ENCODE data around the gene CNPY4.
A peak's percentile ranks its signal among the peaks of the same experiment; 100 is the strongest.

The CNPY4 gene

DNA sequence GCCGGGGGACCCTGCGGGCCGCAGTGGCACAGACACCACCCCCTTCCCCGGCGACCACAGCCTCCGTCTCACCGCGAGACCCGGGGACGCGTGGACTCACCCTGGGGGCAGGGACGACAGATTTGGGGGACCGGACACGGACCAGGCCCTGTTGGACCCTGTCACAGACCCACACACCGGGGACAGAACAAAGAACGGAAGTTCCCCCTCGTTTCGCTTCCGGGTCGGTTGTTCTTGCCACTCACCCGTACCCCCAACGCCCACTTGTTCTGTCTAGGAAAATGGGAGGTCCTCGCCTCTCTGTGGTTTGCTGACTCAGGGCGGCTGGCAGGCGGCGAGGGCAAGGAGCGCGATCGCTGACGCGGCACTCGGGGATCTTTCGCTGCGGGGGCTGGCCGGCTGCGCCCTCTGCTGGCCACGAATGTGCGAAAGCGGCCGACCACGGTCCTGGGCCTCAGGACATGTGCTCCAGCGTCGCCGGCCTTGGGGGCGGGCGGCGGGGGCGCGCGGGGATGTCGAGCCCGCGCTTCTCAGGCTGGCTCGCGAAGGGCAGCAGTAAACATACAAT, 37.8 kb upstream of the CNPY4 start, which contains the start of gene ZNF3:
ZNF3 (minus strand) TSS at position 189 of the 568 bp plus-strand sequence. CDS start 4,366 bp downstream, outside the sequence.
- Histone ChIP-seq H3K79me2 (ENCODE audit: insufficient read depth, low read length) (peaks cover 46% of the 10 kb centered on the region), H2AFZ (ENCODE audit: low read length) (peak within 1 kb of the TSS; percentile 60), H3K4me2 (ENCODE audit: low read depth, low read length, poor library complexity, severe bottlenecking) (peak within 1 kb of the TSS; percentile 82), H3K4me1 (ENCODE audit: insufficient read depth, low read length, poor library complexity, severe bottlenecking) (peaks cover 16% of the 10 kb centered on the region), H4K20me1 (ENCODE audit: insufficient read depth, low read length, poor library complexity, severe bottlenecking) (peaks cover 42% of the 10 kb centered on the region), H3K4me3 (ENCODE audit: low read length, poor library complexity, severe bottlenecking) (peak within 1 kb of the TSS; percentile 95), H3K9ac (ENCODE audit: low read depth, low read length, poor library complexity, severe bottlenecking) (peak within 1 kb of the TSS; percentile 97), H3K9me2 (replicated peaks; ENCODE audit: low read depth, low read length) (no peaks in the 10 kb centered on the region), H3K27me3 (ENCODE audit: insufficient read depth, low read length, poor library complexity, severe bottlenecking) (no peaks in the 10 kb centered on the region), H3K9me3 (ENCODE audit: insufficient read depth, low read depth, low read length) (no peaks in the 10 kb centered on the region), H3K36me3 (ENCODE audit: insufficient read depth, low read length) (peaks cover 15% of the 10 kb centered on the region; the same call in 1 of the 2 replicates), H3F3A (ENCODE audit: low read depth) (no peaks in the 10 kb centered on the region)
- TF ChIP-seq EZH2phosphoT487 (IDR thresholded peaks at IDR 0.05; ENCODE audit: borderline replicate concordance) (no peak), CTCF (conservative IDR thresholded peaks at IDR 0.05; ENCODE audit: low read length) (peak; percentile 77)

DNA sequence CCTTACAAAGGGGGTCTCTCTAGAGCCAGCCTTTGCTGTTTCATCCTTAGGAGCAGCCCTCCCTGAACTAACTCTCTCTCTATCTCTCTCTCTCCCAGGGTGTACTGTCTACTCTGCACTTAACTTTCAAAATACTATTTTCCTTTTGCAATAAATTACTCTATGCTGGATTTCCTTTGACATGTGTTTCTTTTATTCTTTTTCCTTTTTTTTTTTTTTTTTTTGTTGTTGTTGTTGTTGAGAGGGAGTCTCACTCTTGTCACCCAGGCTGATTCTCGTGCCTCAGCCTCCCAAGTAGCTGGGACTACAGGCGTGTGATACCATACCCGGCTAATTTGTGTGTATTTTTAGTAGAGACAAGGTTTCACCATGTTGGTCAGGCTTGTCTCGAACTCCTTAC, 36.5 kb upstream of the CNPY4 start:
- peaks cover 31% of the 10 kb centered on the region for H4K20me1 ChIP-seq (ENCODE audit: insufficient read depth, low read length, poor library complexity, severe bottlenecking)
- no peak overlapping the region for H3K4me3 ChIP-seq (ENCODE audit: low read length, poor library complexity, severe bottlenecking)
- no peaks in the 10 kb centered on the region for H3K9me3 ChIP-seq (ENCODE audit: insufficient read depth, low read depth, low read length)
- no peak overlapping the region for H3K4me2 ChIP-seq (ENCODE audit: low read depth, low read length, poor library complexity, severe bottlenecking)
- H3K9ac ChIP-seq (ENCODE audit: low read depth, low read length, poor library complexity, severe bottlenecking) = no peak overlapping the region
- H2AFZ ChIP-seq (ENCODE audit: low read length) = no peak overlapping the region
- H3K36me3 ChIP-seq (ENCODE audit: insufficient read depth, low read length) = 0 out of 2 replicates have a peak, but pooled peaks cover 8% of the 10 kb centered on the region
- peaks cover 37% of the 10 kb centered on the region for H3K79me2 ChIP-seq (ENCODE audit: insufficient read depth, low read length)
- no peaks in the 10 kb centered on the region for H3K27me3 ChIP-seq (ENCODE audit: insufficient read depth, low read length, poor library complexity, severe bottlenecking)
- TF ChIP-seq EZH2phosphoT487 (IDR thresholded peaks at IDR 0.05; ENCODE audit: borderline replicate concordance) (no peak), CTCF (conservative IDR thresholded peaks at IDR 0.05; ENCODE audit: low read length) (no peak)
- no peaks in the 10 kb centered on the region for H3K9me2 ChIP-seq (replicated peaks; ENCODE audit: low read depth, low read length)
- H3F3A ChIP-seq (ENCODE audit: low read depth) = no peaks in the 10 kb centered on the region
- H3K4me1 ChIP-seq (ENCODE audit: insufficient read depth, low read length, poor library complexity, severe bottlenecking) = peaks cover 17% of the 10 kb centered on the region

- H3K27me3 ChIP-seq (ENCODE audit: insufficient read depth, low read length, poor library complexity, severe bottlenecking) = no peaks in the 10 kb centered on the region
- H3K4me2 ChIP-seq (ENCODE audit: low read depth, low read length, poor library complexity, severe bottlenecking) = no peak overlapping the region
- no peaks in the 10 kb centered on the region for H3K9me2 ChIP-seq (replicated peaks; ENCODE audit: low read depth, low read length)
- TF ChIP-seq CTCF (conservative IDR thresholded peaks at IDR 0.05; ENCODE audit: low read length) = no peak
- TF ChIP-seq EZH2phosphoT487 (IDR thresholded peaks at IDR 0.05; ENCODE audit: borderline replicate concordance) = no peak
- 0 out of 2 replicates have a peak, but pooled peaks cover under 1% of the 10 kb centered on the region for H3F3A ChIP-seq (ENCODE audit: low read depth)
- H3K9me3 ChIP-seq (ENCODE audit: insufficient read depth, low read depth, low read length) = no peaks in the 10 kb centered on the region
- no peak overlapping the region for H3K4me3 ChIP-seq (ENCODE audit: low read length, poor library complexity, severe bottlenecking)
- H2AFZ ChIP-seq (ENCODE audit: low read length) = no peak overlapping the region
- H3K9ac ChIP-seq (ENCODE audit: low read depth, low read length, poor library complexity, severe bottlenecking) = no peak overlapping the region
- H3K36me3 ChIP-seq (ENCODE audit: insufficient read depth, low read length) = no peaks in the 10 kb centered on the region
- H4K20me1 ChIP-seq (ENCODE audit: insufficient read depth, low read length, poor library complexity, severe bottlenecking) = peaks cover 9% of the 10 kb centered on the region
- peaks cover 15% of the 10 kb centered on the region for H3K4me1 ChIP-seq (ENCODE audit: insufficient read depth, low read length, poor library complexity, severe bottlenecking)
- H3K79me2 ChIP-seq (ENCODE audit: insufficient read depth, low read length) = peaks cover 37% of the 10 kb centered on the region
Measured at GRCh38 chr7:100085515-100085914, 33.9 kb upstream of the CNPY4 start.

Measured in Loucy (cell line).